PFSK-1 (cell line): ENCODE measurements around the gene PPM1J.

Source experiments
- FOXP2 ChIP-seq: optimal IDR thresholded peaks from 2 replicates; pipeline ENCODE3; 2011; ENCODE audit warnings: borderline replicate concordance, control low read depth, inconsistent platforms; ENCODE audit not compliant: insufficient read depth; ENCODE audit errors: extremely low read length, extremely low read depth
- POLR2AphosphoS5 ChIP-seq: IDR thresholded peaks from 2 replicates; pipeline ENCODE4 v1.6.1; 2012; ENCODE audit warnings: low read depth, mild to moderate bottlenecking, control low read depth, low read length, moderate library complexity
- REST ChIP-seq, 2 experiments: IDR thresholded peaks; 2 replicates each; pipeline versions ENCODE4 v1.6.1 to v1.8.0; 2011 to 2012; ENCODE audit warnings: low read depth in 2 of 2, low read length in 2 of 2, control low read depth in 1 of 2, inconsistent platforms in 1 of 2, mild to moderate bottlenecking in 1 of 2, moderate library complexity in 1 of 2; ENCODE audit not compliant: insufficient read depth in 1 of 2
- SIN3A ChIP-seq: IDR thresholded peaks from 2 replicates; pipeline ENCODE4 v1.6.1; 2012; ENCODE audit warnings: mild to moderate bottlenecking, low read length, moderate library complexity, borderline replicate concordance; ENCODE audit not compliant: insufficient read depth
- TAF1 ChIP-seq: IDR thresholded peaks from 2 replicates; pipeline ENCODE4 v1.6.1; 2012; ENCODE audit warnings: low read length, control low read depth, borderline replicate concordance; ENCODE audit not compliant: insufficient read depth

- TF ChIP-seq POLR2AphosphoS5: no peak
- TF ChIP-seq REST (IDR thresholded peaks at IDR 0.05; ENCODE audit: insufficient read depth in 1 of 2, low read depth in 2 of 2, low read length in 2 of 2): no peak
- TF ChIP-seq SIN3A: no peak
- TF ChIP-seq TAF1: no peak
- no peak for TF ChIP-seq FOXP2
Observed at GRCh38 chr1:112677501-112677900, 37.6 kb downstream of the PPM1J start.
